Spleen (tissue), 11 donors: Measurements from ENCODE around the gene PSMA7. TPM values are rescaled to one million over a fixed set of nuclear protein-coding genes. Genes with fewer than 3 reads are reported as not detected.
"Not testable (repeated sequence)": the region's sequence is repeated elsewhere in the genome, so short reads cannot be mapped to it uniquely, and the experiment has no call there.

ENCODE experiments used
- DNase-seq: peaks from one replicate; pipeline ENCODE4 v3.0.0-alpha.2; 2020
- H3K27ac ChIP-seq, 8 donors: fragments of 200-600 bp; sonication (generic) in 7 of 8; 1 replicate in 4 of 8; 2 replicates in 4 of 8; pipeline versions ENCODE4 v1.5.0 to v1.8.0; 2016 to 2021; ENCODE audit warnings: inconsistent platforms in 4 of 8, mild to moderate bottlenecking in 4 of 8, moderate library complexity in 1 of 8
- H3K27me3 ChIP-seq, 7 donors: fragments of 200-600 bp; sonication (generic) in 6 of 7; replicated peaks in 1 of 7; 1 replicate in 4 of 7; 2 replicates in 3 of 7; pipeline versions ENCODE4 v1.5.0 to v1.8.0; 2016 to 2021; ENCODE audit warnings: inconsistent platforms in 3 of 7, mild to moderate bottlenecking in 1 of 7
- H3K36me3 ChIP-seq, 6 donors: fragments of 200-600 bp; sonication (generic) in 5 of 6; 1 replicate in 4 of 6; 2 replicates in 2 of 6; pipeline versions ENCODE4 v1.5.0 to v1.8.0; 2016 to 2021; ENCODE audit warnings: inconsistent platforms in 2 of 6
- H3K4me1 ChIP-seq, 6 donors: fragments of 200-600 bp; sonication (generic) in 5 of 6; 1 replicate in 3 of 6; 2 replicates in 3 of 6; pipeline versions ENCODE4 v1.5.0 to v1.8.0; 2016 to 2021; ENCODE audit warnings: inconsistent platforms in 3 of 6
- H3K4me3 ChIP-seq, 8 donors: fragments of 200-600 bp; sonication (generic) in 7 of 8; 1 replicate in 4 of 8; 2 replicates in 4 of 8; pipeline versions ENCODE4 v1.5.0 to v1.8.0; 2016 to 2021; ENCODE audit warnings: inconsistent platforms in 4 of 8, mild to moderate bottlenecking in 4 of 8, moderate library complexity in 2 of 8
- H3K9me3 ChIP-seq, 8 donors: fragments of 200-600 bp; sonication (generic) in 7 of 8; 1 replicate in 4 of 8; 2 replicates in 4 of 8; pipeline versions ENCODE4 v1.5.0 to v1.8.0; 2016 to 2021; ENCODE audit warnings: inconsistent platforms in 4 of 8
- POLR2A ChIP-seq, 3 donors: fragments of 450-650 bp; IDR thresholded peaks; one replicate each; pipeline ENCODE4 v1.5.1; 2017; ENCODE audit warnings: antibody characterized with exemption in 3 of 3, mild to moderate bottlenecking in 1 of 3
- POLR2AphosphoS5 ChIP-seq, 3 donors: sonication (generic); formaldehyde crosslinking; IDR thresholded peaks; one replicate each; pipeline ENCODE4 v1.5.1; 2017; ENCODE audit warnings: antibody characterized with exemption in 3 of 3
- WGBS, 5 donors: extraction: QIAGEN DNeasy Blood & Tissue Kit in 3 of 5; methylation state at CpG; one replicate each; pipeline versions ENCODE4 v1.1.5 to v1.1.7; 2013 to 2018; 5-methylcytosine and 5-hydroxymethylcytosine counted together
- intact Hi-C: fragments of 100-400 bp; cut with DNase I; formaldehyde crosslinking; loops from one replicate; pipeline ENCODE4 v1.15.0; 2023; ENCODE audit warnings: low total_unique reads
- polyA plus RNA-seq, 3 donors: library from polyadenylated mRNA; stranded (reverse); fragments of 200-250 nt; gene quantifications; one replicate each; pipeline ENCODE4 v1.2.1, GENCODE V29; 2013
- total RNA-seq, 7 donors: library from RNA; depleted of rRNA in 3 of 7; stranded (reverse); fragments of >200 nt in 3 of 7; fragmentation: NEBNext Ultra II Directional in 4 of 7; extraction: Animal tissue kit (Norgen Biotek cat#: 25700) in 4 of 7; gene quantifications; one replicate each; pipeline versions ENCODE4 v1.1.0 to v1.2.1, GENCODE V29; 2016 to 2021
- TF ChIP-seq, protein P1 (sequence below), 11 experiments: fragments of 200-600 bp in 7 of 11; fragments of 450-650 bp in 4 of 11; sonication (generic) in 4 of 11; IDR thresholded peaks in 8 of 11; conservative IDR thresholded peaks in 3 of 11; 1 replicate in 7 of 11; 2 replicates in 4 of 11; pipeline versions ENCODE4 v1.4.0 to v1.8.0; 2016 to 2021; ENCODE audit warnings: antibody characterized with exemption in 11 of 11, inconsistent platforms in 4 of 11, mild to moderate bottlenecking in 1 of 11
- donor health status: healthy with polysubstance abuse.
- donor health status: DM: no; HTN: no; CAD: no; lungs with moderate emphysema.
- donor health status: DM: no; HTN: no; CAD: no.
- donor health status: Bipolar disorder and iron deficiency.
- donor health status: healthy.
- donor health status: DM: no; HTN: no; CAD: no.
- donor health status: DM: yes; HTN: yes; CAD: no.

Gene PSMA7
- total and polyA plus RNA-seq, 10 donors, result 157 to 281 (median 184) TPM

DNA sequence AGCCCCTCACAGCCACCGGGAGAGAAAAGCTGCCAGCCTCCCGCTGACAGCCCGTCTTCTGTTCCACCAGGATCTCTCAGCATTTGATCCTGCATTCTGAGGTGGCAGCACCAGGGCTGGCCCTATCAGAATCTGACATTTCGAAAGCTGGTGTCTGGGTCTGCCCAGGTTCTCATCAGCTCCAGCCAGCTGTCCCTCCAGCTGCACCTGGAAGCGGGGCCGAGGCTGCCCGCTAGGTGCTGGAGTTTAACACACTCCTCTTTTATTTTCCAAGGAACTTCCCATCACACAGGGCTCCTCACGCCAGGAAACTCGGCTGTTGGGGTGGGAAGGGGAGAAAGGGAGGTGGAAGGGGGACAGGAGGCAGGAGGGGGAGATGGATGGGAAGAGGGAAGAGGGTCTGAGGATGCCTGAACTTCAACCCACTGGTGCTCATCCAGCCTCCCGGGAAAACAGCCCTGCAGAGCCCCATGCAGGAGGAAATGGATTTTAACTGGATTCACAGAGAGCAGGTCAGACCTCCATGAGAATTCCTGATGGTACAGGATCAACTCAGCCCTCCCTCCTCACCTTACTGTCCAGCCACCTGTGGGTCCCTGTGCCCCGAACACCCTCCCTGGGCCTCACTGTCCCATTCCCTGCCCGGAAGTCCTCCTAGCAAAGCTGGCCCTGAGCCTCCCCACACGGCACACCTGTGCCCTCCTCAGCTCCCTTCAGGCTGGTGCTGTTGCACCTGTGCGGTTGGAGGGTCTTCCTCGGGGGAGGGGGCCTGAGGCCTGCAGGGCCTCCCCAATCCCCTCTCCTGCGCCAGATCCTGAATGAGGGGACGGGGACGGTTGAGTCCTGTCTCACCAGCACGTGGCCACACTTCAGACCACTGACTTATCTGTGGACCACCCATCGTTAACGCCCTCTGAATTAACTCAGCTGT is 24.8 kb downstream of the PSMA7 start:
- Histone ChIP-seq H3K4me3 (no peak overlapping the region), H3K27ac (peak overlapping the region in 3 of 8 donors; percentile 35 to 57 (median 40)), H3K9me3 (peaks cover 0 to 38% (median 16%) of the 10 kb centered on the region in 8 donors), H3K27me3 (peaks cover 0 to 41% (median 0%) of the 10 kb centered on the region in 7 donors), H3K36me3 (no peaks in the 10 kb centered on the region), H3K4me1 (peaks cover 2 to 37% (median 22%) of the 10 kb centered on the region in 6 donors)
- intact Hi-C loops, result no loop called here
- 67 to 75% (median 71%) methylated on average over 19 to 21 of the region's 21 CpGs for WGBS, 5 donors
- DNase-seq, result no peak
- TF ChIP-seq, protein P1, sequence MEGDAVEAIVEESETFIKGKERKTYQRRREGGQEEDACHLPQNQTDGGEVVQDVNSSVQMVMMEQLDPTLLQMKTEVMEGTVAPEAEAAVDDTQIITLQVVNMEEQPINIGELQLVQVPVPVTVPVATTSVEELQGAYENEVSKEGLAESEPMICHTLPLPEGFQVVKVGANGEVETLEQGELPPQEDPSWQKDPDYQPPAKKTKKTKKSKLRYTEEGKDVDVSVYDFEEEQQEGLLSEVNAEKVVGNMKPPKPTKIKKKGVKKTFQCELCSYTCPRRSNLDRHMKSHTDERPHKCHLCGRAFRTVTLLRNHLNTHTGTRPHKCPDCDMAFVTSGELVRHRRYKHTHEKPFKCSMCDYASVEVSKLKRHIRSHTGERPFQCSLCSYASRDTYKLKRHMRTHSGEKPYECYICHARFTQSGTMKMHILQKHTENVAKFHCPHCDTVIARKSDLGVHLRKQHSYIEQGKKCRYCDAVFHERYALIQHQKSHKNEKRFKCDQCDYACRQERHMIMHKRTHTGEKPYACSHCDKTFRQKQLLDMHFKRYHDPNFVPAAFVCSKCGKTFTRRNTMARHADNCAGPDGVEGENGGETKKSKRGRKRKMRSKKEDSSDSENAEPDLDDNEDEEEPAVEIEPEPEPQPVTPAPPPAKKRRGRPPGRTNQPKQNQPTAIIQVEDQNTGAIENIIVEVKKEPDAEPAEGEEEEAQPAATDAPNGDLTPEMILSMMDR (IDR thresholded peaks at IDR 0.05 in 8 of 11, conservative IDR thresholded peaks at IDR 0.05 in 3 of 11), result no peak
- TF ChIP-seq POLR2A (IDR thresholded peaks at IDR 0.05) (no peak), POLR2AphosphoS5 (IDR thresholded peaks at IDR 0.05) (no peak)

- peaks cover 0 to 48% (median 0%) of the 10 kb centered on the region in 7 donors for H3K27me3 ChIP-seq
- peaks cover 0 to 30% (median 17%) of the 10 kb centered on the region in 6 donors for H3K4me1 ChIP-seq
- H3K36me3 ChIP-seq, result no peaks in the 10 kb centered on the region
- H3K27ac ChIP-seq, result peak overlapping the region in 3 of 8 donors; percentile 35 to 57 (median 40)
- intact Hi-C loops, result no loop called here
- WGBS, 5 donors, result 6 to 38% (median 18%) methylated on average over 8 to 15 of the region's 15 CpGs
- no peak for TF ChIP-seq POLR2A (IDR thresholded peaks at IDR 0.05)
- peak; percentile 61 to 81 (median 70) for TF ChIP-seq POLR2AphosphoS5 (IDR thresholded peaks at IDR 0.05)
- peak; percentile 93 for DNase-seq
- peaks cover 0 to 45% (median 23%) of the 10 kb centered on the region in 8 donors for H3K9me3 ChIP-seq
- H3K4me3 ChIP-seq, result no peak overlapping the region
These were observed 25.5 kb downstream of the PSMA7 start for GRCh38 chr20:62117658-62118057.

DNA sequence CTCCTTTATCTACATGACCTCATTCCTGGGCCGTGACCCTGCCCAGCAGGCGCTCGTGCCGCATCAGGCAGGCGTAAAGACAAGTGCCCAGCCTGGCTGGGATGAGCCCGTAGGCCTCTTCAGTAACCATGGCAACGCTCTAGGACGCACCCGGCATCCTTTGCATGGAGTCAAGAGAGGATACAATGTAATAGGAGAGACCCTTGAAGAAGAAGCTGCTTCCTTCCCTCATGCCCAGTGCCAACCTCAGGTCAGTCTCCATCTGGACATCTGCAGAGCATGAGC is 25.9 kb downstream of the PSMA7 start:
- intact Hi-C loops, result no loop called here
- Histone ChIP-seq H3K4me1 (peaks cover 0 to 30% (median 17%) of the 10 kb centered on the region in 6 donors), H3K9me3 (peaks cover 0 to 49% (median 27%) of the 10 kb centered on the region in 8 donors), H3K27ac (no peak overlapping the region), H3K27me3 (peaks cover 0 to 52% (median 0%) of the 10 kb centered on the region in 7 donors), H3K36me3 (peaks cover 0 to 3% (median 0%) of the 10 kb centered on the region in 6 donors), H3K4me3 (no peak overlapping the region)
- 24 to 66% (median 62%) methylated on average over 9 of the region's 9 CpGs for WGBS, 5 donors
- DNase-seq, result no peak
- TF ChIP-seq, protein P1 (IDR thresholded peaks at IDR 0.05 in 8 of 11, conservative IDR thresholded peaks at IDR 0.05 in 3 of 11), result no peak
- no peak for TF ChIP-seq POLR2A (IDR thresholded peaks at IDR 0.05)
- TF ChIP-seq POLR2AphosphoS5 (IDR thresholded peaks at IDR 0.05), result no peak

DNA sequence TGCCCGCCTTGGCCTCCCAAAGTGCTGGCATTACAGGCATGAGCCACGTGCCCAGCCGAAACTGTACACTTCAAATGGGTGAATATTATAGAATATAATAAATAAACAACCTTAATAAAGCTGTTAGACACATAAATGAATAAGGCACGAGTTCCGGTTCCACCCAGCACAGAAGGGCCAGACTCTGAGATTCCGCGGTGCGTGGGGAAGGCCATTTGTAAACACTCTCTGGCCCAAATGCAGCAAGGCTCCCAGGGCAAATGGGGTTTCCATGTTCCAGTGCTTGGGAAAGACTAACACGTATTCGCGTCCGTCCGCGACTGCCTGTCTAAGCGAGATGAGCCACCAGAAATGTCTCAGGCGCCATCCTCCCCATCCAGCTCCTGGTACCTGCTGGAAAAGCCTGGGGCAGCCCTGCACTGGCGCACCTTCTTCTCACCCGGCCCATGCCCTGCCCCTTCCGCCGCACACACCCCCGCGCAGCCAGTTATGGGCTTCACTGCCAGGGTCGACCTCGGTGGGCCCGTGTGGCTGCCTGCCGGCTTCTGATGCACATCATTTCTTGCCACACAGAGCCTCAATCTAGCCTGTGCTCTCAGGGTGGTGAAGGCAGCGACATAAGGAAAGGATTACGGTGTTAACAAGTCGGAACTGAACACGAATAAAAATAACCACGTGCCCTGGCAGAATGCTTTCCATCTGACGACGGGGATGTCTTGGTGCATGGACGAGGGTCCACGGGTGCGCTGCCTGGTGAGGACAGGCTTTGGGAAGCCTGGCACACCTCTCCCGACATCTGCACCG is 26.4 kb downstream of the PSMA7 start:
- DNase-seq, result no peak
- Histone ChIP-seq H3K4me3 (no peak overlapping the region), H3K27ac (no peak overlapping the region), H3K4me1 (peaks cover 0 to 30% (median 17%) of the 10 kb centered on the region in 6 donors), H3K27me3 (peaks cover 0 to 54% (median 0%) of the 10 kb centered on the region in 7 donors), H3K36me3 (peaks cover 0 to 7% (median 0%) of the 10 kb centered on the region in 6 donors), H3K9me3 (peaks cover 0 to 54% (median 32%) of the 10 kb centered on the region in 8 donors)
- WGBS, 5 donors, result 86 to 91% (median 89%) methylated on average over 38 of the region's 38 CpGs
- intact Hi-C loops, result no loop called here
- TF ChIP-seq, protein P1 (IDR thresholded peaks at IDR 0.05 in 8 of 11, conservative IDR thresholded peaks at IDR 0.05 in 3 of 11), result no peak
- no peak for TF ChIP-seq POLR2AphosphoS5 (IDR thresholded peaks at IDR 0.05)
- TF ChIP-seq POLR2A (IDR thresholded peaks at IDR 0.05), result no peak

DNA sequence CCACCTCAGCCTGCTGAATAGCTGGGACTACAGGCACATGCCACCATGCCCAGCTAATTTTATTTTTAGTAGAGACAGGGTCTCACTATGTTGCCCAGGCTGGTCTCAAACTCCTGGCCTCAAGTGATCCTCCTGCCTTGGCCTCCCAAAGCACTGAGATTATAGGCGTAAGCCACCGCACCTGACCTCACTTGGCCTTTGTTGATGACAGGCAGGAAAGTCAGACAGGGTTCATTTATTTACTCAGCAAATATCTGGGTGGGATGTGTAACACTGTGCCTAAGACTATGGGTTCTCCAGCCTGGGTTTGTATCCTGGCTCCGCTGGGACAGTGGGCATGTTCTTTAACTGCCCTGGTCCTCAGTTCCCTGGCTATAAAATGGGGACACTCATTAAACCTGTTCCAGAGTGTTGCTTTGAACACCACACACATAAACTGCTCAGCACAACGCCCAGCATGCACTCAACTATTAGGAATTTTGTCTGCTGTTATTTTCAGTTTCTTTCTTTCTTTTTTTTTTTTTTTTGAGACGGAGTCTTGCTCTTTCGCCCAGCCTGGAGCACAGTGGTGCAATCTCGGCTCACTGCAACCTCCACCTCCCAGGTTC is 27.3 kb downstream of the PSMA7 start:
- DNase-seq, result not testable (repeated sequence)

More for the DNA sequence above, 27.3 kb downstream of the PSMA7 start:
- H3K4me3 ChIP-seq, intact Hi-C loops, H3K36me3 ChIP-seq, H3K27ac ChIP-seq: not testable (repeated sequence)
- 84 to 90% (median 89%) methylated on average over 7 of the region's 7 CpGs for WGBS, 5 donors
- H3K4me1 ChIP-seq, result peaks cover 0 to 23% (median 12%) of the 10 kb centered on the region in 6 donors
- peaks cover 0 to 63% (median 41%) of the 10 kb centered on the region in 8 donors for H3K9me3 ChIP-seq
- H3K27me3 ChIP-seq, result peaks cover 0 to 54% (median 0%) of the 10 kb centered on the region in 7 donors
